Activated CD8-positive, alpha-beta memory T cell treated with anti-CD3 and anti-CD28 coated beads, Interleukin-2, amount 50 U/mL, for 4 hours (primary cell): Measurements from ENCODE around the gene STK33.

ENCODE experiments used
- DNase-seq: peaks from one replicate; pipeline ENCODE4 v3.0.0-alpha.2; 2020

The STK33 gene

GRCh38 chr11:8370812-8371515 lies 223.1 kb downstream of the STK33 start:
- no peak for DNase-seq

GRCh38 chr11:8369592-8370205 lies 224.3 kb downstream of the STK33 start:
- no peak for DNase-seq

- DNase-seq = no peak
Measured at GRCh38 chr11:8368772-8369171, 225.3 kb downstream of the STK33 start.

GRCh38 chr11:8368194-8368593 lies 225.8 kb downstream of the STK33 start:
- no peak for DNase-seq

- no peak for DNase-seq
Measured at GRCh38 chr11:8366316-8366715, 227.7 kb downstream of the STK33 start.

GRCh38 chr11:8365216-8365941 lies 228.6 kb downstream of the STK33 start:
- no peak for DNase-seq

GRCh38 chr11:8363921-8364320 lies 230.1 kb downstream of the STK33 start:
- DNase-seq = no peak

- no peak for DNase-seq
Measured at GRCh38 chr11:8362899-8363298, 231.1 kb downstream of the STK33 start.

GRCh38 chr11:8362491-8362890 lies 231.5 kb downstream of the STK33 start:
- no peak for DNase-seq

- DNase-seq = no peak
Measured at GRCh38 chr11:8361664-8362210, 232.3 kb downstream of the STK33 start.

GRCh38 chr11:8361206-8361605 lies 232.8 kb downstream of the STK33 start:
- DNase-seq = no peak

- DNase-seq = no peak
Measured at GRCh38 chr11:8360086-8360828, 233.8 kb downstream of the STK33 start.

- no peak for DNase-seq
Measured at GRCh38 chr11:8359521-8359920, 234.5 kb downstream of the STK33 start.

GRCh38 chr11:8357891-8358566 lies 236.0 kb downstream of the STK33 start:
- no peak for DNase-seq

- DNase-seq = no peak
Measured at GRCh38 chr11:8357505-8357888, 236.5 kb downstream of the STK33 start.

GRCh38 chr11:8356721-8357504 lies 237.1 kb downstream of the STK33 start:
- no peak for DNase-seq

GRCh38 chr11:8356216-8356615 lies 237.8 kb downstream of the STK33 start:
- DNase-seq = no peak

GRCh38 chr11:8355416-8355742 lies 238.6 kb downstream of the STK33 start:
- DNase-seq = no peak

GRCh38 chr11:8354622-8355415 lies 239.2 kb downstream of the STK33 start:
- DNase-seq = no peak

- DNase-seq = no peak
Measured at GRCh38 chr11:8352876-8353505, 241.0 kb downstream of the STK33 start.
